Fibroblast of upper back skin (primary cell): ENCODE measurements around the gene POMGNT2.
"Not testable (repeated sequence)": the region's sequence is repeated elsewhere in the genome, so short reads cannot be mapped to it uniquely, and the experiment has no call there.

Experiments
- DNase-seq: peaks from one replicate; pipeline ENCODE4 v3.0.0-alpha.2; 2013

The POMGNT2 gene

DNA sequence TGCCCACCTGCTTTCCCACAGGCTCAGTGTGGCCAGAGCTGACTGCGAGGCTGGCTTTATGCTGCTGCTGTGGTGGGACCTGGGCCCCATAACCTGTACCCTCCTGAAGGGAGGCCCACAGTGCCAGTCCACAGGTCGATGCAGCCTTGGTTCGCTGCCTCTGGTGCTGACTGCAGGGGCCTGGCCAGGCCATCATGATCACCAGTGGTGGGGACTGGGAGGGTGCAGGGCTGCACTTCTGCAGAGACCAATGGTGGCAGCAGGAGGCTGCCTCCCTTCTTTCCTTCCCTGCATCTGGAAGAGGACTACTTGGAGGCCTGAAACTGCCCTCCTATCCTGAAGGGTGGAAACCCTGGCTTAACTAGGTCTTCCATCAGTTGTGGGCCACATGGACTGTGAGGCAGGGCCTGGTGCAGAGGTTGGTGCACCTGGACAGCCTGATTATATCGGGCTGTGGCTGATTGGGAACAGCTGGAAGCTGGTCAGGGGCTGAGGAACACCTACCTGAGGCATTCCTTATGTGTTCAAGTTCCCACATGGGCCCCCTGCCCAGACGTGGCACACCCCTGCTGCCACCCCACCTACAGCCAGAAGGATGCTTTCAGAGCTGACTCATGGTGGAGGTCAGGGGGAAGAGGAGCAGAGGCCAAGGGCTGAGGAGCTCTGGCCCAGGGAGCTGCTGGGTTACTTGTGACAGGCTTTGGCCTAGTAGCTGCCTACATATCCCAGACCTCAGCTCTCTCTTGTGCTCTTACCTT, 29.8 kb downstream of the POMGNT2 start:
- DNase-seq = no peak

DNA sequence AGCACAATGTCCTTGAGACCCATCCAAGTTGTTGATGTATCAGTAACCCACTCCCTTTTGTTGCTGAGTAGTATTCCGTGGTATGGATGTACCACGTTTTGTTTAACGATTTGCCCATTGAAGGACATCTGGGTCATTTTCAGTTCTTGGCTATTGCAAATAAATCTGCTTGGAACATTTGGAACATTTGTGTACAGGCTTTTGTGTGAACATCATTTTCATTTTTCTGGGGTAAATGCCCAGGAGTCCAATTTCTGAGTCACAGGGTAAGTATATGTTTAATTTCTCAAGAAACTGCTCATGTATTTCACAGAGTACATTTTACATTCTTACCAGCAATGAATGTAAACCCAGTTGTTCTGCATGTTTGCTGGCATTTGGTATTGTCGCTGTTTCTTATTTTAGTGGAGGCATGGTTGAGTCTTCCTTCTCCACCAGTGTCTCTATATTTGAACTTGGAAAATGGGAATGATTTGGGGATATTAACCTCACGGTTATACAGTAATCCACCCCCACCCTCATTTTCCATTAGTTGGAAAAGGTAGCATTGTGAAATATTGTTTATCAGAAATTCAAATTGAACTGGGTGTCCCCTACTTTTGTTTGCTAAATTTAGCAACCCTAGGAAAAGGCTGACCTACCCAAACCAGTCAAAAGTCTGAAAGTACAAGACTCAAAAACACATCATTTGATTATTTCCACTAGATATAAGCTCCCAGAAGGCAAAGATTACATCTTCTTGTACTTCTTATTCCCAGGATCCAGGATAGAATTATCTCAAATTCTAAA, 30.8 kb downstream of the POMGNT2 start:
- DNase-seq = no peak

DNA sequence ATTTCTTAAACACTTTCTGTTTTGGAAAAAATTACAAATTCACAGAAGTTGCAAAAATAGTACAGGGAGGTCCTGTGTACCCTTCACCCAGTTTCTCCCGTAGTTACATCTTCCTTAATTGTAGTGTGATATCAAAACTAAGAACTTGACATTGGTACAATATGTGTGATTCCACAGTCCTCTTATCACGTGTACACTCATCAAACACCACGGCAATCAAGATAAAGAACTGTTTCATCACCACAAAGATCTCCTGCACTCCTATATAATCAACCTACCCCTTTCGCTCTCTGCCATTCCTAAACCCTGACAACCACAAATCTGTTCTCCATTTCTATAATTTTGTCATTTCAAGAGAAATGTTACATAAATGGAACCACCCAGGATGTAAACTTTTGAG, 31.4 kb downstream of the POMGNT2 start:
- no peak for DNase-seq

DNA sequence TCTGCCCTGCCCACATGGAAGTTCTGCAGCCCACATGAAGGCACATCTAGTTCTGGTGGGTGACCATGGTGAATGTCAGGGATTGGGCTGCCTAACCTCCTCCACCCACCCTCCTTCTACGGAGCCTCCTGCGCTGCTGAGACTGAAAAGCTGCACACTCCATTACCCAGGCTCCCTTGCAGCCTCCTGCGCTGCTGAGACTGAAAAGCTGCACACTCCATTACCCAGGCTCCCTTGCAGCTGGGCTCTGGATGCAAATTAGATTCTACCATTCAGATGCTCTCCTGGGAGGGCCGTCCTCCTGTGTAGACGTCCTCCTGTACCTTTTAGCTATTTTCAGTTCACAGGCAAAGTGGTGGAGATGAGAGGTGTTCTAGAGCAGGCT, 32.1 kb downstream of the POMGNT2 start:
- DNase-seq = no peak

DNA sequence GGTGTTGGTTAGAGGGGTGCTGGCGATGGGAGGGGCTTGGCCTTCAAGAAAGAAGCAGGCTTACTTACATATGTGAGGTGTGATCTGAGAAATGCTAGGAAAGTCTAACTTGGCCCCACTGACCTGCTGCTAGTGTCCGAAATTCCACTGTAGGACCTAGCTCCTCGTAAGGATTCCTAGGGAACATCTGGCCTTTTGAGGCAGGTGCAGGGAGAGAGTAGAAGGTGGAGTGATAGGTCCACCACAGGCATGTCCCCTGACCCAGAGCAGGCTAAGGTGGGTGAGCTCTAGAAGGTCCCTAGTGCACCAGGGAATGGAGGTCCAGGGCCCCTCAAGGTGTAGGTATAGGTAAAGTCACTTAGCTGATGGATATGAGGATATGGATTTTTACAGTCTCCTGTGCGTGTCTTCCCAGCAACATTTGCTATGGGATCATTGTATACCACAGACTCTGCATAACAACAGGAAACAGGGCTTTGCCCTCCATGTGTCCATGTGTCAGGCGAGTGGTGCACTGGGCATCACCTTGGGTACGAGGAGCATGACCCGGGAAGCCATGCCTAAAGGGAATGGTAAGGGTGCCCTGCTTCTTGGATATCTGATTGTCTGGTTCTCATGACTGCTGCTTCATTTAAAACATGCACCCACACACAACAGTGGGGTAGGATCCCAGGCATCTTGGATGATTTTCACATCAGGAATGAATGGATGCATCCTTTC, 32.6 kb downstream of the POMGNT2 start:
- DNase-seq = no peak

DNA sequence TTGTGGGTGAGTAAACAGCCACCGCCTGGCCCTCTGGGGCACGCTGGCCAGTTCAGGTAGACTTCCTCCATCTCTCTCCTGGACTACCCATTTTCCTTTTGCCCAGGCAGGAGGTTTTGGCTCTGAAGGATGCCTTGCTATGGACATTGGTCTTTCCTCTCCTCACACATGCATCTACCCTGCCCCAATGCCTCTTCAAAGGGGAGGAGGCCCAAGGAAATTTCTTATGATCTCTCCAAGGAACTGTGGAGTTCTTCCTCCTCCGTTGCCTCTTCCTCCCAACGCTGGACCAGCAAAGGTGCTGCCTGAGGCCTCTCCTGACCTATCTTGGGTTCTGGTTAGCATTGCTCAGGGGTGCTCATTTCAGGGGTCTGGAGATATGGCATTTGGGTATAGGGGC, 33.5 kb downstream of the POMGNT2 start:
- DNase-seq = no peak

DNA sequence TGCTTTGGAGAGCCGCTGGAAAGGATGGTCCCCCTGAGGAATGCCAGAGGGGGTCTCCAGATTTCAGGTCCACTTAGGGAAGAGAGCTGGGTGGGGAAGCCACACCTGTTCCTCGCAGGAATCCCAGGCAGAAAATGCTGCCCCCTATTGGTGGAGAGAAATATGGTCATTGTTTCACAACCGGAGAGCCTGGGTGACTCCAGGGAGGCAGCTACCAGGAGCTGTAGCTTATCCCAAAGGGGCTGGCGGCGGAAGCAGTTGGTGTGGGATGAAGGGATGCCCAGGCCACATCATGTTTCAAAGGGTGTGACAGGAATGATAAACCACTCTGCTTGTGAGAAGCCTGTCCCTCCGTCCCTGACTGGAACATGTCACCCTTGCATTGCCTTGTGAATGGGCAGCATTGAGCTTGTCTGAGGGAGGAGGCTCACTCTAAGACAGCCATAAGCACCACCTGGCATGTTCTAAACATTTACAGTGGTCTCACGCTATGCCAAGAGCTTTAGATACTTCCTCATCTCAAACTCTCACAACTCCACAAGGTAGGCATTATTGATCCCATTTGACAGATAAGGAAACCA, 34.5 kb downstream of the POMGNT2 start:
- no peak for DNase-seq

DNA sequence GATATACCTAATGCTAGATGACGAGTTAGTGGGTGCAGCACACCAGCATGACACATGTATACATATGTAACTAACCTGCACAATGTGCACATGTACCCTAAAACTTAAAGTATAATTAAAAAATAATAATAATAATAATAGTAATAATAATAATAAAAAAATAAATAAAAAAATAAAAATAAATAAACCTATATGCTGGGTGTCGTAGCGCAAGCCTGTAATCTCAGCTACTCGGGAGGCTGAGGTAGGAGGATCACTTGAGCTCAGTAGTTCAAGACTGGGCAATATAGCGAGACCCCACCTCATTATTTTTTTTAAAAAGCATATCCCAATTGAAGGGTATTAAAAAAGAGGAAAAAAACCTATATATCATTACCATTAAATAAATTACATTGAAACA, 35.2 kb downstream of the POMGNT2 start:
- not testable (repeated sequence) for DNase-seq

DNA sequence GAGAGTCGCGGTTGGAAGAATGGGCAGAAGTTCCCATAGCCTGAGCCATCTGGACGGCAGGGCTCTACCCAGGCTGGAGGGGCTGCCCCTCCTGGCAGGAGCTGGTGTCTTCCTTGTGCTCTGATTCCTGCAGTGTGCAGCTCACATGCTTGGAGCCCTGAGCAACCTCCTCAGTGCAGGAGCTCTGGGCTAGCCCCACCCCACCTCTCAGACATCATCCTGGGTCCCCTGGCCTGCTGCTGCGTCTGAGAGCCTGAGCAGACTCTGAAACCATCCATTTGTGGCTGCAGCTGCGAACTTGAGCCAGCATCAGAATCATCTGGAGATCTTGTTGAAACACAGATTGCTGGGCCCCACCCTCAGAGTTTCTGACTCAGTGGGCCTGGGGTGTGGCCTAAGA, 42.8 kb downstream of the POMGNT2 start:
- DNase-seq = no peak

DNA sequence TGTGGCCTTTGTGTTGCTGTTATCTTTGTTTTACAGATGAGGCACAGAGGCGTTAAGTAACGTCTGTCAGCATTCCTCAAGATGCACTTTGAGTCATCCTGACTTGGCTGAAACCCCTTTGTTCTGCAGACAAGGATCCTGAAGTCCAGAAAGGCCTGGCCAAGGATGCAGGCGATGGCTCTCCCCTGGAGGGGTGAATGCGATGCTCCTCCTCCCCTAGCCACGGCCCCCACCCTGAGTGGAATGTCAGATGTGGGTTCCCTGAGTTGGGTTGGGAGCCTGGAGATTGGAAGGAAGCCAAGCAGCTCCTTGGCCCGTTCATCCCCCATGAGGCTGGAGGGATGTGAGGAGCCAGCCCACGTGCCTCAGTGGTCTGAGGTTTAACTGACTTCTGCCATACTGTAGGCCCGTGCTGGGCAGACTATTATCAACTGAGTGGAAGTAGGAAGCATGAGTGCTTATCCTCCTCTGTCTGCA, 43.3 kb downstream of the POMGNT2 start:
- DNase-seq = no peak

DNA sequence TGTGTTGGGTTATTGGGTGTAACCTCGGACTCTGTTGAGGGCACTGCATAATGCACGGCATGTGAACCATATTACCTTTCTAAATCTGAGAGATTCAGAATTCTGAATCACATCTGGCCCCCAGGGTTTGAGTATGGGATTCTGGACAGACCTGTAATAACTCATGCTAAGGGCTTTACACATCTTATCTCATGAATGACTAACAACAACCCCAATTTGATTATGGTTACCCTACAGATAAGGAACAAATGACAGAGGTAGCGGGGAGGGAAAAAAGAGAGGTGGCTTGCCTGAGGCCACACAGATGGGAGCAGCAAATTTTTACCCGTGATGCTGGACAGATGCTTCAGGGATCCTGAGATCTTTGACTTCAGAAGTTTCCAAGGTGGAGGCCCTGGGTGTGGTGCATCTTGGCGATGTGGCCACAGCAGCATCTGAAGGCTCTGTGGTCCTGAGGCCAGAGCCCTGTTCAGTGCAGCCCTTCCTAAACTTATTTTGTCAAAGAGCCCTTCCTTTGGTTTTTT, 43.8 kb downstream of the POMGNT2 start:
- DNase-seq = no peak

DNA sequence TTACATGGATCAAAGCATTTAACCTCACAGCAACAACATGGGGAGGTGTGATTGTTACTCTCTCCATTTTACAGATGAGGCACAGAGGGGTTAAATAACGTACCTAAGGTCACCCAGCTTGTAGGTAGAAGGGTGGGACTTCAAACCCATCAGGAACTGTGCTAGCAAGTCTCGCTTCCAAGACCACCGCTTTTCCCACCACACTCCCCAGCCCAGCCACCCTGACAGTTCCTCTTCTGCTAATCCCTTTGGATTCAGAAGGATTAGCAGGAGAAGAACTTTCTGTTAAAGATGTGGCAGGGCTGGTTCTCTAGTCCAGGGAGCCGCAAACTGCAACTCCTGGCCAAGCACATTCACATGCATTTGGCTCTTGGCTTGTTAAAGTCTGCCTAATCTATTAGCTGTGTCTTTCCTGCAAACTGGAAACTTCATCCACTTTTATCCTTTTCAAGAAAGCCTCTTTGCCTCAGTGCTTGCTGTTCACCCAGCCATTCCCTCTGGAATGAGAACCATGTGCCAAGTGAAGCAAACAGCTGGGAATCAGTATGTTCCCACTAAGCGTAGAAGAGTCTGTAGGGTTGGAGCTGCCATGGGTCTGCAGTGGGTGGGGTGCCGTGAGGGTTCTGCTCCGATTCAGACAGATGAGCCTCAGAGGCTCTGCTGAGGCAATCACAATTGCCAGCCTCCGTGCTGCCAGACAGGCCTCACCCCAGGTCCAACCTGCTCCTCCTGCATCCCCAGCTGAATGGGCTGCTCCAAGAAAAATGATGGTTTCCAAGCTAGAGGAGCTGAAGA, 44.6 kb downstream of the POMGNT2 start:
- DNase-seq = no peak

DNA sequence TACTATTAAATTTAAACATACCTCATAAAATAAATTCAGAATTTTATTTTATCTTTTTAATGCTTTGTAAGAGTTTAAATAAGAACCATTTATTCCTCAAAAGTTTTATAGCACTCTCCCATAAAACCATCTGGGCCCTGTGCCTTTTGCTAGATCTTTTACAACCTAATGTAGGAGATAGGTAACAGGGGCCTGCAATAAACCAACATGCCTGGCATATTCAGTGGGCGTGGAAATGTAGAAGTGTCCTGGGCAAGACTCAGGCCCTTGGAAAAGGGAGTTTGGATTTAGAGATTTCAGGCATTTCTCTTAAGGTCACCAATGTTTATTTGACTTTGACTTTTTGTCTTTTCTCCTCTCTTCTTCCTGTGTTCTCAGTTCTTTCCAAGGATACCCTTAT, 46.4 kb downstream of the POMGNT2 start:
- DNase-seq = no peak

DNA sequence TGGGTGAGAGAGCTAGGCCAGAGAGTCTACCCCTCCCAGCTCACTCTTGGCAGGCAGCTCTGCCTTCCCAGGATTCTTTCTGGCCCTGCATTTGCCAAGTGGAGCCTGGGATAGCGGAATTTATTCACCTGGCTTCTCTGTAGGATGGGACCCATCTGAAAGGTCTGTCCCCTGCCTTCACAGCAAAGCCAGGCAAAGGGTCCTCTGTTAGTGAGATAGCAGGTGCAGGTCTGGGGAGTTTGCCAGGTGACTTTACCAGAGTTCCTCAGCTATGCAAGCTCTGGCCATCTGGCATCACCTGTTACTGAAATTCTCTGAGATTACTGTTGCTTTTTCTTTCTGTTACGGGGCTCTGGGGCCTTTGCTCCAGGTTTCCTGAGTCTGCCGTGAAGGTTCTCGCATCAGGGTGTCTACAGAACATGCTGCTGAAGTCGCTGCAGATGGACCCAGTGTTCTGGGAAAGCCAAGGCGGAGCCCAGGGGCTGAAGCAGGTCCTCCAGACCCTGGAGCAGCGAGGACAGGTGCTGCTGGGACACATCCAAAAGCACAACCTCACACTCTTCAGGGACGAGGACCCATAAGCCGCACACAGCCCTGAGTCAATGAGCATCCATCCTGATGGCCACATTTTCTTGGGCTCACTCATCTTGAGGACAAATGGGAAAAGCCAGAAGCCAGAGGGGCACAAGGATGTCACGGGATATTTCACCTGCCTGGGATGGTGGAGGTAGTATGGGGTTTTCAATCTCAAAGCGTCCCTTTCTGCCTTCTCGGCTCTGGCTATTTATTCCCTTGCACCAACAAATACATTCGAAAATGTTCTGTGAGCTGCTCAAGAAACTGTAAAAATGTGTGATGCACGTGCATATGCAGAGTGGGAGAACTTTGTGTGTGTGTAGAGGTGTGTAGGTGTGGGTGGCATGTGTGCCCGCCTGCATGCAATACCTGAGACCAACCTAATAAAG, 49.8 kb downstream of the POMGNT2 start:
- no peak for DNase-seq

DNA sequence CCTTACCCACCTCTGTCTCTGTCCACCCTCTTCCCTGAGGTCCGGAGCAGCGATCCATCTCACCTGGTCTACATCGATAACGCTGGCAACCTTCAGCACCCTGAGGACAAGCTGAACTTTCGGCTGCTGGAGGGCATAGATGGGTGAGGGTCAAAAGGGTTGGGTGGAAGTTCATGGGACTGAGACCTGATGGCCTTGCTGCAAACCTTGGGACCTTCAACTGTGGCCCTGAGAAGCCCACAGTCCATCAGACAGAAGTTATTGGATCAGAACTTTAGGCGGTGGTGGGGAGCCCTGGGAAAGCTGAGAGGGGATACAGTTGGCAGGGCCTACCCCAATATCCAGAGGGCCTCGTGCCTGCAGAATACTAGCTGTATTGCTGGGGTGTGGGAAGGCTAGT, 50.5 kb downstream of the POMGNT2 start:
- DNase-seq = no peak

DNA sequence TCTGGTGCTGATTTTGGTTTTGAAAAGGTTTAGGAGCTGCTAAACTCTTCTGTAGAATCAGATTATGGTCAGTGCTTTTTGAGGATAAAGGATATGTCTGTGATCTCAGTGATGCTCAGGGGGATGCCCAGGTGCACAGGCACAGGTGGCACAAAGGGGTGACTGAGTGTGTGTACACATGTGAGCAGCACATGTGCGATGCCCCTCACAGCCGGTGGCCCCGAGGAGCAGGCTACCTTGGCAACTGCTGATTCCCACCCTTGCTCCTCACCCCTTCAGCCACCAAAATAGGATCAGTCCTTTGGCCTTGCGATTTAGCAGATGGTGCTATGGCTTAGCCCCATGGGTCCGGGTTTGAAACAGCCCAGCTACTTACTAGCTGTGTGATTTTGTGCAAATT, 51.1 kb downstream of the POMGNT2 start:
- no peak for DNase-seq

DNA sequence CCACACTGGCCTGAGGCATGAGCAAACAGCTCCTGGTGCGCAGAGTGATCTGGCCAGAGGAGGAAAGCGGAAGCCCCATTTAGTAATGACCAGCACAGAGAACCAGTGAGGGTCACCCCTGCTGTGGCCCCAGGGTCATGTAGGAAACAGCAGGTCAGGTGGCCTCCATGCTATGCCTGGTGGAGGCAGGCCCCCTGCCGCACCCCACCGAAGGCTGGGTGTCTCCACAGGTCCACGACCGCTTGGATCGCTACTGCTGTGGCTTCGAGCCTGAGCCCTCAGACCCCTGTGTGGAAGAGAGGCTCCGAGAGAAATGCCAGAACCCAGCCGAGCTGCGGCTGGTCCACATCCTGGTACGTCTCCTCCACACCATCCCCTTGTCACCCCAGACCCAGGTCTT, 52.6 kb downstream of the POMGNT2 start:
- DNase-seq = no peak

DNA sequence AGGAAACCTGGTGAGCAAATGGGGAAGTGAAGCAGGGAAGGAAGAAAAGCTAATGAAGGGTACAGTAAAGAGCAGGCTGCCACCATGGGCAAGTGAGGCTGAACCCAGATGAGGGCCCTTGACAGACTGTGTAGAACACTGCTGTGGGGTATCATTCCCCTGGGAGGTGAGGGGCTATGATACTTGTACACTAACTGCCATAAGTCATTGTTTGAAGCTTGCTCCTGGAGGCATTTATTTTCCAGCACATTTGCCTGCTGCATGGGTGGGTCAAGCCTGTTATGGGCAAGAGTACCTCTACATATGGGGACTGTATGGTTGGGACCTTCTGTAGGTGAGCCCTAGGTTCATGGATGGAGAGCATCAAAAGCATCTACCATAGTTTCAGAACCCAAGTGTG, 57.4 kb downstream of the POMGNT2 start:
- DNase-seq = no peak

DNA sequence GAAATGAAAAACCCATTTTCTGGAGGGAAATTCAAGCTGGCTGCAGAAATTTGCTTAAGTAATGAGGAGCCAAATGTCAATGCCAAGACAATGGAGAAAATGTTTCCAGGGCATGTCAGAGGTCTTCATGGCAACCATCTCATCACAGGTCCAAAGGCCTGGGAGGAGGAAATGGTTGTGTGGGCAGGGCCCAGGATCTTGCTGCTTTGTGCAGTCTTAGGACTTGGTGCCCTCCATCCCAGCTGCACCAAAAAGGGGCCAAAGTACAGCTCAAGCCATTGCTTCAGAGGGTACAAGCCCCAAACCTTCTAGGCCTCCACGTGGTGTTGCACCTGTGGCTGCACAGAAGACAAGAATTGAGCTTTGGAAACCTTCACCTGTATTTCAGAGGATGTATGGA, 59.3 kb downstream of the POMGNT2 start:
- DNase-seq = no peak

DNA sequence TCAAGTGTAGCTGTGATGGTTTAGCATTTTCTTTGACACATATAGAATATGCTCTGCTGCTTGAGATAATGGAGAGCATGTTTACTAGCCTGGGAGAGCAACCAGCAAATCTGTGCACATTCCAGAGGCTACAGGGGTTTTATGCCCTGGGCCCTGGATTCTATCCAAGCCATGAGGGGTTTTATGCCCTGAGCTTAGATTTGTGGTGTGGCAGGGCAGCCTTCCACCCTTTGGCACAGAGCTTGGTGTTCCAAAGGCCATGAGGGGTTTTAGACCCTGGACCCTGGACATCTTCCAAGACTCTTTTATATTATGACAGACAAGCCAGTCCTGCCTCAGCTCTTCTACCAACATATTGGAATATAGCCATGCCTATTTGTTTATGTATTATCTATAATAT, 60.8 kb downstream of the POMGNT2 start:
- DNase-seq = not testable (repeated sequence)

DNA sequence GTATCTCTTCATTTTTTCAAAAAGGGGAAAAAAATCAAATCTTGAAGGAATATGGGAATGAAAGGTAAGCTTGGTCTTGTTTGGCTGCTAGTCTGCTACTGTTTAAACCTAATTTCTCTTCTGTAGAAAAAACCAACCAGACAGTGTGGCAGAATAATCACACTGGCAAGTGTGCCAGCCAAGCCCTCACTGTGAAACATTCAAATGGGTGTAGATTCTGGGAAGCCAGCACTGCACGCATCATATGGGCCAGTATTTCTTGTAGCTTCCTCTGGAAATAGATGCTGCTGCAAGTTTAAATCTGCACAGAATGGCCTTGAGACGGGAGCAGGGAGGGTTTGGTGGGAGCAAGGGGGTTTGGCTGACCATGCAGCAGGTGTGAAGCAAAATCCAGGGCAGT, 62.1 kb downstream of the POMGNT2 start:
- DNase-seq = no peak
